CD4-positive, alpha-beta T cell treated with Interferon alpha-2 for 1 hour (primary cell): ENCODE measurements around the gene RHOT2.

Source experiments
- DNase-seq, 2 donors: peaks; one replicate each; pipeline ENCODE4 v3.0.0-alpha.2; 2020 to 2022

RHOT2 gene

GRCh38 chr16:716768-717325, 48.9 kb downstream of the RHOT2 start:
- no peak for DNase-seq

- DNase-seq: no peak
Observed at GRCh38 chr16:717450-718245, 49.7 kb downstream of the RHOT2 start.

- DNase-seq: no peak
Observed at GRCh38 chr16:718389-718788, 50.5 kb downstream of the RHOT2 start.

GRCh38 chr16:718922-719321, 51.0 kb downstream of the RHOT2 start:
- no peak for DNase-seq

- DNase-seq: no peak
Observed at GRCh38 chr16:719815-720446, 52.0 kb downstream of the RHOT2 start.

- DNase-seq: peak in 1 of 2 donors; percentile 46
Observed at GRCh38 chr16:720447-720989, 52.6 kb downstream of the RHOT2 start.

GRCh38 chr16:720990-721764, 53.2 kb downstream of the RHOT2 start, which contains the start of gene ANTKMT:
Gene ANTKMT, plus strand, starts transcription at chr16:721146. Its CDS starts 129 bp downstream, at chr16:721275.
- peak; percentile 79 to 84 for DNase-seq

- peak in 1 of 2 donors; percentile 45 for DNase-seq
Observed at GRCh38 chr16:721765-722540, 54.0 kb downstream of the RHOT2 start.

- DNase-seq: no peak
Observed at GRCh38 chr16:722835-723633, 55.1 kb downstream of the RHOT2 start.

- DNase-seq: no peak
Observed at GRCh38 chr16:723695-724094, 55.8 kb downstream of the RHOT2 start.
